Stomach (tissue), 4 donors: Measurements from ENCODE around the gene RBFOX2.

Experiments used
- CTCF ChIP-seq, 7 experiments: fragments of 450-650 bp in 4 of 7; fragments of 200-600 bp in 3 of 7; sonication (generic) in 3 of 7; IDR thresholded peaks; one replicate each; pipeline ENCODE4 v1.5.1; 2016 to 2019; ENCODE audit warnings: antibody characterized with exemption in 7 of 7, control low read depth in 2 of 7, mild to moderate bottlenecking in 1 of 7
- EP300 ChIP-seq: sonication (generic); formaldehyde crosslinking; IDR thresholded peaks from one replicate; pipeline ENCODE4 v1.6.1; 2017; ENCODE audit warnings: antibody characterized with exemption
- POLR2A ChIP-seq, 4 donors: fragments of 450-650 bp; IDR thresholded peaks; one replicate each; pipeline ENCODE4 v1.6.1; 2016; ENCODE audit warnings: antibody characterized with exemption in 4 of 4, control low read depth in 2 of 4, mild to moderate bottlenecking in 1 of 4, moderate library complexity in 1 of 4
- POLR2AphosphoS5 ChIP-seq, 3 donors: sonication (generic); formaldehyde crosslinking; IDR thresholded peaks; one replicate each; pipeline ENCODE4 v1.6.1; 2016; ENCODE audit warnings: antibody characterized with exemption in 3 of 3

- TF ChIP-seq POLR2AphosphoS5 (IDR thresholded peaks at IDR 0.05) (no peak), CTCF (IDR thresholded peaks at IDR 0.05) (no peak), POLR2A (IDR thresholded peaks at IDR 0.05) (no peak), EP300 (no peak)
Observed at GRCh38 chr22:36017651-36018091, 11.0 kb downstream of the RBFOX2 start.
